K562 (cell line): ENCODE results near the gene IGF2. TPM values are rescaled to one million over a fixed set of nuclear protein-coding genes. Genes with fewer than 3 reads are reported as not detected.

Source experiments
- ATAC-seq: fragments of 200-7000 bp; cut with Tn5 transposase; 3 replicates; pipeline ENCODE4 v1.9.1; 2020; ENCODE audit warnings: moderate library complexity
- BruUV-seq: library from RNA; stranded (reverse); fragments of 400-500 nt; replicated peaks from 2 replicates; lab custom pipeline; 2021; lab: Mats Ljungman, UMichigan
- CTCF ChIA-PET: fragments of 300-600 bp; formaldehyde crosslinking; extraction: SDS; loops from one replicate; lab custom pipeline; 2021; ENCODE audit warnings: low intra/inter-chr PET ratio; lab: Yijun Ruan, JAX
- POLR2A ChIA-PET: fragments of 300-600, 350-650 bp; sonication (Branson Sonifier 250); formaldehyde crosslinking; extraction: SDS; loops from one replicate; lab custom pipeline; 2021; ENCODE audit warnings: antibody characterized with exemption, inconsistent platforms; lab: Yijun Ruan, JAX
- DNase-seq, 4 experiments: peaks; one replicate each; pipeline versions ENCODE4 v3.0.0 to v3.0.0-alpha.2; 2011 to 2018; ENCODE audit warnings: low spot score in 3 of 4, mixed read lengths in 3 of 4; ENCODE audit errors: extremely low read depth in 1 of 4
- FAIRE-seq: peaks from 2 replicates; lab custom pipeline; 2011; peaks lifted over from hg19 to GRCh38; lab: Jason Lieb, UNC
- H2AFZ ChIP-seq: 2 replicates; pipeline ENCODE4 v1.6.0; 2011; ENCODE audit warnings: low read depth, low read length, control low read depth, inconsistent platforms
- H3K27ac ChIP-seq: fragments of 200-600 bp; 3 replicates; pipeline ENCODE4 v1.8.0; 2011; ENCODE audit warnings: low read depth, mild to moderate bottlenecking, control low read depth, inconsistent platforms, low read length, moderate library complexity, mixed read lengths; ENCODE audit errors: extremely low read depth
- H3K27me3 ChIP-seq, 2 experiments: fragments of 300-600 bp in 1 of 2; 2 replicates in 1 of 2; 3 replicates in 1 of 2; pipeline versions ENCODE4 v1.6.0 to v1.8.0; 2011; ENCODE audit warnings: inconsistent platforms in 2 of 2, low read length in 2 of 2, mild to moderate bottlenecking in 1 of 2, mixed read lengths in 1 of 2, moderate library complexity in 1 of 2; ENCODE audit not compliant: control insufficient read depth in 2 of 2, insufficient read depth in 2 of 2
- H3K36me3 ChIP-seq: fragments of 300-600 bp; 3 replicates; pipeline ENCODE4 v1.8.0; 2011; ENCODE audit warnings: mild to moderate bottlenecking, low read length, inconsistent platforms; ENCODE audit not compliant: control insufficient read depth, insufficient read depth
- H3K4me1 ChIP-seq, 2 experiments: fragments of 200-600 bp in 1 of 2; replicated peaks in 1 of 2; 2 replicates in 1 of 2; 3 replicates in 1 of 2; pipeline versions ENCODE4 v1.5.1 to v1.8.0; 2011; ENCODE audit warnings: inconsistent platforms in 2 of 2, low read length in 2 of 2, mild to moderate bottlenecking in 1 of 2, mixed read lengths in 1 of 2, moderate library complexity in 1 of 2; ENCODE audit not compliant: control insufficient read depth in 2 of 2, insufficient read depth in 2 of 2
- H3K4me2 ChIP-seq: 2 replicates; pipeline ENCODE4 v1.6.1; 2011; ENCODE audit warnings: low read length, control low read depth, inconsistent platforms, mixed read lengths; ENCODE audit not compliant: insufficient read depth
- H3K4me3 ChIP-seq: fragments of 200-600 bp; sonication (generic), shearing (Covaris generic); 2 replicates; pipeline ENCODE4 v1.5.1; 2016; ENCODE audit warnings: control low read depth, inconsistent platforms
- H3K79me2 ChIP-seq: fragments of 200-600 bp; 3 replicates; pipeline ENCODE4 v1.8.0; 2011; ENCODE audit warnings: low read length, inconsistent platforms; ENCODE audit not compliant: control insufficient read depth, insufficient read depth
- H3K9ac ChIP-seq, 2 experiments: 2 replicates each; pipeline versions ENCODE4 v1.6.0 to v1.6.1; 2011; ENCODE audit warnings: low read depth in 2 of 2, low read length in 2 of 2, control low read depth in 1 of 2, inconsistent platforms in 1 of 2, mild to moderate bottlenecking in 1 of 2, mixed read lengths in 1 of 2; ENCODE audit not compliant: insufficient read depth in 1 of 2
- H3K9me1 ChIP-seq: one replicate; pipeline ENCODE4 v1.6.0; 2011; ENCODE audit warnings: inconsistent platforms, mild to moderate bottlenecking, low read length, moderate library complexity; ENCODE audit not compliant: control insufficient read depth, insufficient read depth
- H3K9me3 ChIP-seq: replicated peaks from 2 replicates; pipeline ENCODE4 v1.5.1; 2011; ENCODE audit warnings: low read depth, low read length, inconsistent platforms; ENCODE audit not compliant: control insufficient read depth, insufficient read depth
- H4K20me1 ChIP-seq: replicated peaks from 2 replicates; pipeline ENCODE4 v1.6.1; 2011; ENCODE audit warnings: low read length, inconsistent platforms, mixed read lengths; ENCODE audit not compliant: control insufficient read depth, insufficient read depth
- HSF4 ChIP-seq: fragments of 250-450 bp; sonication (Bioruptor Pico); IDR thresholded peaks from 2 replicates; pipeline ENCODE4 v2.1.2; 2022; ENCODE audit warnings: mild to moderate bottlenecking, moderate library complexity, borderline replicate concordance
- PHF21A ChIP-seq: fragments of 450-650 bp; IDR thresholded peaks from 2 replicates; pipeline ENCODE4 v1.6.1; 2017; ENCODE audit warnings: low read depth, borderline replicate concordance
- POLR2H ChIP-seq: IDR thresholded peaks from 2 replicates; pipeline ENCODE4 v1.6.1; 2016; ENCODE audit warnings: missing genetic modification characterization, low read depth, mild to moderate bottlenecking, control low read depth, missing compliant biosample characterization, moderate library complexity
- RBBP5 ChIP-seq: fragments of 200-600 bp; sonication (generic); IDR thresholded peaks from 2 replicates; pipeline ENCODE4 v1.6.1; 2012; ENCODE audit warnings: borderline replicate concordance, mild to moderate bottlenecking, low read length, control low read depth, inconsistent platforms; ENCODE audit not compliant: insufficient read depth, poor library complexity, severe bottlenecking
- SAP30 ChIP-seq: fragments of 200-600 bp; sonication (generic); IDR thresholded peaks from 2 replicates; pipeline ENCODE4 v1.6.1; 2012; ENCODE audit warnings: borderline replicate concordance, low read depth, mild to moderate bottlenecking, moderate library complexity, low read length, control low read depth, inconsistent platforms; ENCODE audit not compliant: insufficient read depth, poor library complexity, severe bottlenecking
- SIN3A ChIP-seq, 2 experiments: fragments of 150-350 bp in 1 of 2; IDR thresholded peaks; 2 replicates each; pipeline ENCODE4 v1.6.1; 2011 to 2016; ENCODE audit warnings: borderline replicate concordance in 2 of 2, low read depth in 2 of 2, low read length in 2 of 2, mild to moderate bottlenecking in 2 of 2, moderate library complexity in 2 of 2; ENCODE audit not compliant: control insufficient read depth in 1 of 2
- WGBS: fragments of 100-300 bp; shearing (Covaris generic); methylation state at CpG from one replicate; pipeline ENCODE4 v1.1.6; 2016; ENCODE audit warnings: low coverage, mixed read lengths; ENCODE audit not compliant: insufficient coverage; ENCODE audit errors: missing lambda C conversion rate; 5-methylcytosine and 5-hydroxymethylcytosine counted together
- in situ Hi-C: fragments of 300-500 bp; cut with MboI; formaldehyde crosslinking; loops from 4 replicates; pipeline ENCODE4 v1.15.0; 2018; ENCODE audit warnings: inconsistent platforms, mixed read lengths
- intact Hi-C: fragments of 100-400 bp; cut with micrococcal nuclease; formaldehyde crosslinking; loops from 2 replicates; pipeline ENCODE4 v1.14.2; 2022
- polyA plus RNA-seq, 8 experiments: library from polyadenylated mRNA; depleted of rRNA in 4 of 8; stranded (reverse) in 5 of 8; unstranded in 3 of 8; fragments of >200 nt; fragmentation: Nextera tagmentation in 2 of 8; fragmentation: Illumina TruSeq in 1 of 8; extraction: Ambion mirVana in 2 of 8; extraction: Trizol in 1 of 8; gene quantifications; 2 replicates each; pipeline versions ENCODE4 v1.2.1 to v1.2.3, GENCODE V29; 2011 to 2014; ENCODE audit warnings: inconsistent platforms in 1 of 8, missing spikeins in 1 of 8
- total RNA-seq, 7 experiments: library from RNA; depleted of rRNA in 6 of 7; stranded (reverse); fragments of >200 nt in 6 of 7; fragmentation: Illumina TruSeq in 2 of 7; extraction: Trizol in 2 of 7; gene quantifications; 2 replicates each; pipeline versions ENCODE4 v1.2.1 to v1.2.3, GENCODE V29; 2011 to 2021; ENCODE audit warnings: low replicate concordance in 1 of 7

IGF2 gene
- total and polyA plus RNA-seq, 9 of the 15 experiments (the other 6 are each of a cell fraction or from before 2014, with no cell fraction given): 0.16 TPM; not detected in 8

DNA sequence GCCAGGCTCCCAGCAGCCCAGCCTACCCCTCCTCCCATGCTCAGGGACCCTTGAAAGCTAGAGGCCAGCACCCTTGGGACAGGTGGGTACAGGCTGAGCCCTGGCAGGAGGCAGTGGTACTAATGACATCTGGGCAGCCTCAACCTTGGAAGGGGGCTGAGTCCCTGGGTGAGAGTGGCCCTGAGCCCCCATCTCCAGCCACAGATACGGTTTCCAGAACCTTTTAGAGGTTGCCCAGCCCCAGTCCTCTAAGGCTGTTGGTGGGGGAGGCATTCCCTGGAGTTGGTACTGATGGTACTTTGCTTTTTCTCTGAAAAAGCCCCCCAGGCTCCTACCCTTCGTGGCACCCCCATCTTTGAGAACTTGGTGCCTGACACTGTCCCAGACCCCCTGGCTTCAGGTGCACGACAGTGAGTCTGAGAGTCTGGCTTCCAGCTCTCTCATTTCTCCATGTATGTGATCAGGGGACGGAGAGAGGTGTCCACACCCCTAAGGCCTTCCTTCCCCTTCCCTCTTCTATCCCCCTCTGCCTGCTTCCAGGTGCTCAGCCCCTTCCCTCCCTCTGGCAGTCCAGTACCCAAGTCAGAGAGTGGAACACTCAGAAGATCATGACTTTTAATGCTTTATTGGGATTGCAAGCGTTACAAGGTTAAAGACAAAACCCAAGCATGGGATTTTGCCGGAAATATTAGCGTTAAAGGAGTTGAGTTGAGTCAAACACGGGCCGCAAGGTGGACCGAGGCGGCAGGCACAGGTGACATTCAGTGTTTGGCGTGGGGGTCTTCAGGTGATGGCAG lies 10.5 kb downstream of the IGF2 start:
- H2AFZ ChIP-seq: no peak overlapping the region
- no peak overlapping the region for H3K27ac ChIP-seq
- peaks cover 0 to 9% of the 10 kb centered on the region in 2 experiments; a peak in 1 of 5 replicates for H3K4me1 ChIP-seq
- peaks cover 3 to 22% of the 10 kb centered on the region in 2 experiments; a peak in 3 of 5 replicates for H3K27me3 ChIP-seq
- 0 out of 2 replicates have a peak, but pooled peaks cover 3% of the 10 kb centered on the region for H3K9me3 ChIP-seq
- no peak overlapping the region for H3K4me2 ChIP-seq
- no peak for FAIRE-seq
- in situ Hi-C loops: no loop called here
- intact Hi-C loops: no loop called here
- TF ChIP-seq PHF21A: no peak
- TF ChIP-seq SIN3A (IDR thresholded peaks at IDR 0.05; ENCODE audit: borderline replicate concordance in 2 of 2, control insufficient read depth in 1 of 2, low read depth in 2 of 2, low read length in 2 of 2): no peak
- TF ChIP-seq POLR2H: no peak
- no peak for TF ChIP-seq RBBP5
- no peak for TF ChIP-seq HSF4 (CRISPR knock-in tag)
- TF ChIP-seq SAP30: no peak
- TF ChIP-seq, all 486 proteins: peak for 0
- H4K20me1 ChIP-seq: no peaks in the 10 kb centered on the region
- CTCF ChIA-PET: interaction anchor here (0.6 kb wide), 1 partner anchor 192 kb away, joined by 6 read pairs; no protein-coding TSS in a partner anchor
- 2% methylated on average over 11 of the region's 12 CpGs for WGBS
- H3K9ac ChIP-seq: no peak overlapping the region
- H3K9me1 ChIP-seq: no peaks in the 10 kb centered on the region
- POLR2A ChIA-PET: interaction anchor here (0.6 kb wide), 1 partner anchor 669 kb away, joined by 4 read pairs; no protein-coding TSS in a partner anchor
- DNase-seq (no peak), ATAC-seq (no peak)
- H3K79me2 ChIP-seq: no peaks in the 10 kb centered on the region
- H3K4me3 ChIP-seq: no peak overlapping the region
- BruUV-seq: no TSS peak
- no peaks in the 10 kb centered on the region for H3K36me3 ChIP-seq
